Measurements from ENCODE around the gene ULK2. TPM values are rescaled to one million over a fixed set of nuclear protein-coding genes. Genes with fewer than 3 reads are reported as not detected.

The ULK2 gene
- total RNA-seq, 4 donors from 2014 or later = 14.1 to 34.0 (median 19.2) TPM

DNA sequence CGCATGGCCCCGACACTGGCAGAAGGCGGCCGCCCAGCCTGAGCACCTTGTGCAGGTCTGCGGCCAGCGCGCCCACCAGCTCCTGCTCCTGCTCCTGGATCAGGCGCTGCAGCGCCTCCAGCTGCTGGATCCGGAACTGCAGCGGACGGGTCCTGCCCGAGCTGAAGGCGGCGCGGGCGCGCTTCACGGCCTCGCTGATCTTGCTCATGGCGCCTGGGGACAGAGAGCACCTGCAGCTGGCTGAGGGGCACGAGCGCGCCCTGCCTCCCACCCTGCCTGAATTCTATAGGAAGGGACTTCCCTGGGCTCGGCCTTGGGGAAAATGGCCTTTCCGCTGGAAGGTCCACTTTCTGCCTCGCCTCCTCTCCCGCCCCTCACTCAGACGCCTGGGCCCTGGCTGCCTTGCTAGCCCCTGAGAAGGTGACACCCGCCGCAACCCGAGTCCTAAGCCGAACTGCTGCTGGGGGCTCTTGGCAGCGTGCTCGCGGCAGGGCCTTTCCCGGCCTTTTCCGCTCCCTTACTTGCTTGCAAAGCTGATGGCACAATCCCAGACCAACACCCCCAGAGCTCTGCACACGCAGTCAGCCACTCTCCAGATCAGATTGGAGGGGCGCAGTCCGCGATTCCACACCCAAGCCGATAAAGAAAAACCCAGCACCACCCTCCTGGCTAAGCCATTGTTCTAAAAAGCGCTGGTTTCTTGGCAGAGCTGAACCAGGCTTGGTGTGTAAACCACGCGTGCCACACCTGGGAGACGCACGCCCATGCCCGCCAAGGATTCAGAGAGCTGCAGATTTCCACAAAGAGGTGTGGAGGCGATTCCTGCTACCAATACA, 122.6 kb downstream of the ULK2 start:
- H3K27me3 ChIP-seq = no peaks in the 10 kb centered on the region
- peak overlapping the region; percentile 79 for H3K27ac ChIP-seq
- peaks cover 48% of the 10 kb centered on the region for H3K4me1 ChIP-seq
- TF ChIP-seq POLR2A (IDR thresholded peaks at IDR 0.05) (no peak), POLR2AphosphoS5 (IDR thresholded peaks at IDR 0.05) (no peak), EP300 (IDR thresholded peaks at IDR 0.05) (no peak), CTCF (IDR thresholded peaks at IDR 0.05) (peak; percentile 89 to 99)
- H3K4me3 ChIP-seq = peak overlapping the region; percentile 60
- WGBS = 36% methylated on average over 14 of the region's 50 CpGs
- no peaks in the 10 kb centered on the region for H3K9me3 ChIP-seq
- peak; percentile 93 for DNase-seq (ENCODE audit: low spot score in 2 of 2)
- H3K36me3 ChIP-seq = no peaks in the 10 kb centered on the region

DNA sequence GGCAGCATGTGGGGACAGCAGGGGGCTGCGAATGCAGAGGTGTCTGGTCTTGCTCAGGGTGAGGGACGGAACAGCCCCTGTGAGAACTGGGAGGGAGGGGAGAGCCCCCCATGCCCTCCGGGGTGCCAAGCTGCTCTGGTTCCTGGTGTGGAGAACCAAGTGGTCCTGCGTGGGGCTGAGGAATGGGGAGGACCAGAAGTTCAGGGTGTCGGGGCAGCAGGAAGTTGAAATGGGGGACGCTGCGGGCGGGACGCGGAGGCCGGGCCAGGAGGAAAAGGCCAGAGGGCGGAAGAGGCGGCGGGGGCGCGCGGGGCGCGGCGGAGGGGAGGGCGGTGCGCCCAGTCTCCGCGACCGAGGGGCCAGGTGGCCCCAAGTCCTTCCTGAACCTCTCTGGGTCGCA, 123.2 kb downstream of the ULK2 start:
- DNase-seq (ENCODE audit: low spot score in 2 of 2) = peak in 1 of 2 donors; percentile 67
- H3K27me3 ChIP-seq = no peaks in the 10 kb centered on the region
- H3K4me3 ChIP-seq = peak overlapping the region; percentile 60
- TF ChIP-seq POLR2A (IDR thresholded peaks at IDR 0.05) (no peak), POLR2AphosphoS5 (IDR thresholded peaks at IDR 0.05) (no peak), CTCF (IDR thresholded peaks at IDR 0.05) (no peak), EP300 (IDR thresholded peaks at IDR 0.05) (no peak)
- WGBS = 10% methylated on average over 18 of the region's 26 CpGs
- H3K27ac ChIP-seq = peak overlapping the region; percentile 79
- H3K36me3 ChIP-seq = peaks cover 3% of the 10 kb centered on the region
- no peaks in the 10 kb centered on the region for H3K9me3 ChIP-seq
- H3K4me1 ChIP-seq = peaks cover 48% of the 10 kb centered on the region

GRCh38 chr17:19743101-19744100, 124.3 kb downstream of the ULK2 start:
- Histone ChIP-seq H3K36me3 (peaks cover 3% of the 10 kb centered on the region), H3K27ac (no peak overlapping the region), H3K27me3 (no peaks in the 10 kb centered on the region), H3K4me1 (peaks cover 40% of the 10 kb centered on the region), H3K4me3 (no peak overlapping the region), H3K9me3 (no peaks in the 10 kb centered on the region)
- WGBS = 94% methylated on average over 28 of the region's 34 CpGs
- DNase-seq (ENCODE audit: low spot score in 2 of 2) = peak in 1 of 2 donors; percentile 62
- TF ChIP-seq CTCF (IDR thresholded peaks at IDR 0.05) (no peak), POLR2AphosphoS5 (IDR thresholded peaks at IDR 0.05) (no peak), EP300 (IDR thresholded peaks at IDR 0.05) (no peak), POLR2A (IDR thresholded peaks at IDR 0.05) (no peak)

GRCh38 chr17:19742495-19742894, 125.2 kb downstream of the ULK2 start:
- Histone ChIP-seq H3K4me1 (peaks cover 32% of the 10 kb centered on the region), H3K27me3 (no peaks in the 10 kb centered on the region), H3K27ac (no peak overlapping the region), H3K4me3 (no peak overlapping the region), H3K9me3 (no peaks in the 10 kb centered on the region), H3K36me3 (peaks cover 3% of the 10 kb centered on the region)
- WGBS = 94% methylated on average over 5 of the region's 10 CpGs
- DNase-seq (ENCODE audit: low spot score in 2 of 2) = no peak
- TF ChIP-seq EP300 (IDR thresholded peaks at IDR 0.05) = no peak
- no peak for TF ChIP-seq POLR2A (IDR thresholded peaks at IDR 0.05)
- TF ChIP-seq CTCF (IDR thresholded peaks at IDR 0.05) = no peak
- no peak for TF ChIP-seq POLR2AphosphoS5 (IDR thresholded peaks at IDR 0.05)
